ENCODE results near the gene KIAA1958. TPM values are rescaled to one million over a fixed set of nuclear protein-coding genes. Genes with fewer than 3 reads are reported as not detected.

The KIAA1958 gene
- total RNA-seq, 1 donor from 2014 or later = 26.9 TPM

DNA sequence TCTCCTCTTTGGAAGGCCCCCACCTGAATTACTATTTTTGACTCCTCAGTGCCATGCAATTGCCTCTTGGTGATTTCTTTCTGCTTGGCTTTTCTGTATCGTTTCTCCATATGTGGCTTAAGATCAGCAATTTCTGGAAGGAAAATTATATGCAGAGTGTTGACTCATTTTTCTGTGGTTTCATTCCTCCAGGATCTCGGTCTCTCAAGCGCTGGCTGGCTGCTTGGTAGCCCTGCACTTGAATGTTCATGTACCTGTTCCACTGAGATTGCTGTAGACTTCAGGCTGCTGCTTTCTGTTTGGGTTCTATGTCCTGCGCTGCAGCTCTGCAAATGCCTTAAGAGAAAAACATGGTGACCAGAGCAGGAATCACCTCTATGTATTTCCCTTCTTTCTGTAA is 153.7 kb downstream of the KIAA1958 start:
- DNase-seq (ENCODE audit: low spot score in 2 of 2, unreplicated experiment in 2 of 2) = no peak
- TF ChIP-seq, protein P1, sequence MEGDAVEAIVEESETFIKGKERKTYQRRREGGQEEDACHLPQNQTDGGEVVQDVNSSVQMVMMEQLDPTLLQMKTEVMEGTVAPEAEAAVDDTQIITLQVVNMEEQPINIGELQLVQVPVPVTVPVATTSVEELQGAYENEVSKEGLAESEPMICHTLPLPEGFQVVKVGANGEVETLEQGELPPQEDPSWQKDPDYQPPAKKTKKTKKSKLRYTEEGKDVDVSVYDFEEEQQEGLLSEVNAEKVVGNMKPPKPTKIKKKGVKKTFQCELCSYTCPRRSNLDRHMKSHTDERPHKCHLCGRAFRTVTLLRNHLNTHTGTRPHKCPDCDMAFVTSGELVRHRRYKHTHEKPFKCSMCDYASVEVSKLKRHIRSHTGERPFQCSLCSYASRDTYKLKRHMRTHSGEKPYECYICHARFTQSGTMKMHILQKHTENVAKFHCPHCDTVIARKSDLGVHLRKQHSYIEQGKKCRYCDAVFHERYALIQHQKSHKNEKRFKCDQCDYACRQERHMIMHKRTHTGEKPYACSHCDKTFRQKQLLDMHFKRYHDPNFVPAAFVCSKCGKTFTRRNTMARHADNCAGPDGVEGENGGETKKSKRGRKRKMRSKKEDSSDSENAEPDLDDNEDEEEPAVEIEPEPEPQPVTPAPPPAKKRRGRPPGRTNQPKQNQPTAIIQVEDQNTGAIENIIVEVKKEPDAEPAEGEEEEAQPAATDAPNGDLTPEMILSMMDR (IDR thresholded peaks at IDR 0.05; ENCODE audit: unreplicated experiment) = no peak
- H3K36me3 Mint-ChIP-seq = peaks cover 30% of the 10 kb centered on the region

DNA sequence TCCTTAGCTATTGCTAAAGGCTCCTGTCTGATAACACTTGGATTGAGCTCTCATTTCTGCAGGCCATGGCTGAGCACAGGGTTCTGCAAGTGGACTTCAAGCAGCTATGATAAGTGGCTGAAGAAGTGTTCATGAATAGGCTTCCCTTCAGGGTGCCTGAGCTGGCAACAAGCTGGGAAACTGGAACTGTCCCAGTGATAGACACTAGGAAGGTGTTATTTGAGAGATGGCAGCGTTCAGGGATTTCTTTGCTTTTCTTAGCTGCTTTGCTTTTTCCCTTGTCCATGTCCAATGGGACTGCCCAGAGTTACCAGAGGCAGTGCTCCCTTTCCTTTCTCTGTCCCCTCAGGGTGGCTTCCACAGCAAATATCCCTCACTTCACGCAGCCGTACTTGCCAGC is 155.5 kb downstream of the KIAA1958 start:
- H3K4me1 Mint-ChIP-seq = no peaks in the 10 kb centered on the region
- no peak overlapping the region for H3K27ac Mint-ChIP-seq
- no peak for DNase-seq (ENCODE audit: low spot score in 2 of 2, unreplicated experiment in 2 of 2)

More for the DNA sequence above, 153.7 kb downstream of the KIAA1958 start:
- H3K9me3 Mint-ChIP-seq = peaks cover 33% of the 10 kb centered on the region
- no peak overlapping the region for H3K4me3 Mint-ChIP-seq
- H3K27ac Mint-ChIP-seq = no peak overlapping the region
- H3K27me3 Mint-ChIP-seq (ENCODE audit: low read depth) = no peaks in the 10 kb centered on the region
- H3K4me1 Mint-ChIP-seq = no peaks in the 10 kb centered on the region

DNA sequence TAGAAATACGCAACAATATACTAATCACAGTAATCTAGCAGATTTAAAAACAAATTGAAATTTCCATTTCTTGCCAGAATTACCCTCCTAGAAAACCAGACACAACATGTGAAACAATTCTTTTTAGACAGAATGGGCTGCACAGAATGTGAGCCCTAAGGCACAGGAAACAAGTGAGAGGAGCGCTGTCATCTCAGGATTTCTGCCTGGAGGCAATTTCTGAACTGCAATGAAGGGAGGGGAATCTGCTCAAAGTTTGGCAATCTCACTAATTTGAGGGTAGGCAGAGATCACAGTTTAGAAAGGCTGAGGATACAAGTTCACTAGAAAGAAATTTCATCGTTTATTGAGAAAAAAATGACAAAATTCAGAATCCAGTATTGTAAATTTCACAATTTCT is 161.0 kb downstream of the KIAA1958 start:
- DNase-seq (ENCODE audit: low spot score in 2 of 2, unreplicated experiment in 2 of 2) = no peak
- Mint-ChIP-seq H3K4me3 (no peak overlapping the region), H3K27ac (no peak overlapping the region), H3K9me3 (peaks cover 37% of the 10 kb centered on the region), H3K36me3 (peaks cover 53% of the 10 kb centered on the region), H3K4me1 (no peaks in the 10 kb centered on the region), H3K27me3 (ENCODE audit: low read depth) (no peaks in the 10 kb centered on the region)
- TF ChIP-seq, protein P1 (IDR thresholded peaks at IDR 0.05; ENCODE audit: unreplicated experiment) = no peak

More for the DNA sequence above, 155.5 kb downstream of the KIAA1958 start:
- Mint-ChIP-seq H3K9me3 (peaks cover 36% of the 10 kb centered on the region), H3K36me3 (peaks cover 45% of the 10 kb centered on the region), H3K27me3 (ENCODE audit: low read depth) (no peaks in the 10 kb centered on the region), H3K4me3 (no peak overlapping the region)
- TF ChIP-seq, protein P1 (IDR thresholded peaks at IDR 0.05; ENCODE audit: unreplicated experiment) = no peak

DNA sequence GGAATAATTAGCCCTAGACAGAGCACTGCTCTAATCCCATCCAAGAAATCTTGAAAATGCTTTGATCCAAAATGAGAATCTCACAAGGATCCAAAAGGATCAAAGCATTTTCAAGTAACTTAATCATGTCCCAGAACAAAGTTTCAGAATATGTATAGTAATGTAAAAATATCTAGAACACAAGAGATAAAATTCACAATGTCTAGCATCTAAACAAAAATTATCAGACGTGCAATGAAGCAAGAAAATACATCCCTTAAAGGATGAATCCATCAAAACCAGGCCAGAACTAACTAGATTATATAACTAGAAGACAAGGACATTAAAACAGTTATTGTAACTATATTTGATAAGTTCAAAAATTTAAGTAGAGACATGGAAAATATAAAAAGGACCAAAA is 162.0 kb downstream of the KIAA1958 start:
- Mint-ChIP-seq H3K27ac (no peak overlapping the region), H3K4me3 (no peak overlapping the region), H3K9me3 (peaks cover 41% of the 10 kb centered on the region), H3K36me3 (peaks cover 58% of the 10 kb centered on the region), H3K4me1 (no peaks in the 10 kb centered on the region), H3K27me3 (ENCODE audit: low read depth) (no peaks in the 10 kb centered on the region)
- no peak for DNase-seq (ENCODE audit: low spot score in 2 of 2, unreplicated experiment in 2 of 2)
- TF ChIP-seq, protein P1 (IDR thresholded peaks at IDR 0.05; ENCODE audit: unreplicated experiment) = no peak

DNA sequence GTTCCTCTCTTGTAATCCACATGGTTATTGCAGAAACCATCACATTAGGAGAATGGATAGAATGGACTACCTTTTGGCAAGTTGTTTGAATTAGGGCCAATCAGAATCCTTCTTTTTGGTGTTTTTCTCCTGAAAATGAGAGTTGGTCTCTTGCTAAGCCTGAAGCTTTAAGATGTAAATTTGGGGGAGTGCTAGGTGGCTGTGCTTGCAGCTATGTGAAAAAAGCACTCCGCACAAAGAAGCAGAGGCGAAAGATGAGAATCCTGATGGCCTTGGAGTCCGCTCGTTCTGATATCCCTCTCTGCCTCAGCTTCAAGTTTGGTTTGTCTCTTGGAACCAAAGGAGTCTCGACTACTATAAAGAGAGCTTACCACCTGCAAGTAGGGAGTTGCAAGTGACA is 167.7 kb downstream of the KIAA1958 start:
- no peak for DNase-seq (ENCODE audit: low spot score in 2 of 2, unreplicated experiment in 2 of 2)
- no peaks in the 10 kb centered on the region for H3K27me3 Mint-ChIP-seq (ENCODE audit: low read depth)
- H3K36me3 Mint-ChIP-seq = peaks cover 34% of the 10 kb centered on the region
- TF ChIP-seq, protein P1 (IDR thresholded peaks at IDR 0.05; ENCODE audit: unreplicated experiment) = no peak
- H3K9me3 Mint-ChIP-seq = peaks cover 26% of the 10 kb centered on the region
- no peak overlapping the region for H3K27ac Mint-ChIP-seq
- peaks cover 8% of the 10 kb centered on the region for H3K4me1 Mint-ChIP-seq
- H3K4me3 Mint-ChIP-seq = no peak overlapping the region

DNA sequence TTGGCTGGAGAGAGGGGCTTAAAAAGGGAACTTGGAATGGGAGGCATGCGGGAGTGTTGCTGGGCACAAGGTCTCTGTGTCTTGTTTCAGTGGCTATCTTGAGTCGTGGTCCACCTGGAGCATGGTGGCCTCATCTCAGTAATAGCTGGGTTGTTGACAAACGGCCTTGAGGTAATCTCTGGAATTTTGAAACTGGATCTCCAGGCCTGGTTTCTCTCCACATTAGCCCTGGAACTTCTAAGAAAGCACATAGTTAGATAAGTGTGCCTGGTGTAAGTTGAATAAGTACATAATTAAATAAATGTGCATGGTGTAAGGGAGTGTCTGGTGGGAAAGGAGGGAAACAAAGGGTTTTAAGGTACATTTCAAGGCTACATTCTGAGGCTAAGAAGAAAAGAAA is 169.0 kb downstream of the KIAA1958 start:
- DNase-seq (ENCODE audit: low spot score in 2 of 2, unreplicated experiment in 2 of 2) = no peak
- Mint-ChIP-seq H3K36me3 (peaks cover 26% of the 10 kb centered on the region), H3K27ac (peak overlapping the region; percentile 67), H3K27me3 (ENCODE audit: low read depth) (no peaks in the 10 kb centered on the region), H3K4me1 (peaks cover 8% of the 10 kb centered on the region), H3K4me3 (no peak overlapping the region), H3K9me3 (peaks cover 16% of the 10 kb centered on the region)
- TF ChIP-seq, protein P1 (IDR thresholded peaks at IDR 0.05; ENCODE audit: unreplicated experiment) = no peak

Data from mesothelial cell of epicardium (in vitro differentiated cells).